ENCODE data around the gene ATXN7L1. TPM values are rescaled to one million over a fixed set of nuclear protein-coding genes. Genes with fewer than 3 reads are reported as not detected.
A peak's percentile ranks its signal among the peaks of the same experiment; 100 is the strongest.

The ATXN7L1 gene
- total RNA-seq, 4 donors from 2014 or later = 8.1 to 13.5 (median 9.1) TPM

- WGBS, 2 donors = 80 to 82% methylated on average over 11 of the region's 11 CpGs
- DNase-seq (ENCODE audit: low spot score in 2 of 2) = peak in 1 of 2 donors; percentile 20
- TF ChIP-seq, protein P1, sequence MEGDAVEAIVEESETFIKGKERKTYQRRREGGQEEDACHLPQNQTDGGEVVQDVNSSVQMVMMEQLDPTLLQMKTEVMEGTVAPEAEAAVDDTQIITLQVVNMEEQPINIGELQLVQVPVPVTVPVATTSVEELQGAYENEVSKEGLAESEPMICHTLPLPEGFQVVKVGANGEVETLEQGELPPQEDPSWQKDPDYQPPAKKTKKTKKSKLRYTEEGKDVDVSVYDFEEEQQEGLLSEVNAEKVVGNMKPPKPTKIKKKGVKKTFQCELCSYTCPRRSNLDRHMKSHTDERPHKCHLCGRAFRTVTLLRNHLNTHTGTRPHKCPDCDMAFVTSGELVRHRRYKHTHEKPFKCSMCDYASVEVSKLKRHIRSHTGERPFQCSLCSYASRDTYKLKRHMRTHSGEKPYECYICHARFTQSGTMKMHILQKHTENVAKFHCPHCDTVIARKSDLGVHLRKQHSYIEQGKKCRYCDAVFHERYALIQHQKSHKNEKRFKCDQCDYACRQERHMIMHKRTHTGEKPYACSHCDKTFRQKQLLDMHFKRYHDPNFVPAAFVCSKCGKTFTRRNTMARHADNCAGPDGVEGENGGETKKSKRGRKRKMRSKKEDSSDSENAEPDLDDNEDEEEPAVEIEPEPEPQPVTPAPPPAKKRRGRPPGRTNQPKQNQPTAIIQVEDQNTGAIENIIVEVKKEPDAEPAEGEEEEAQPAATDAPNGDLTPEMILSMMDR (IDR thresholded peaks at IDR 0.05) = no peak
- TF ChIP-seq POLR2A (IDR thresholded peaks at IDR 0.05) = no peak
- H3K4me3 ChIP-seq (ENCODE audit: low read depth, poor library complexity, severe bottlenecking) = no peak overlapping the region
- intact Hi-C loops (cut with DNase I; ENCODE audit: low total_unique reads) = no loop called here
Observed at GRCh38 chr7:105743351-105744090, 132.9 kb downstream of the ATXN7L1 start.

- intact Hi-C loops (cut with DNase I; ENCODE audit: low total_unique reads) = no loop called here
- no peak for TF ChIP-seq POLR2A (IDR thresholded peaks at IDR 0.05)
Observed at GRCh38 chr7:105742787-105743186, 133.6 kb downstream of the ATXN7L1 start.

GRCh38 chr7:105741982-105742381 is 134.4 kb downstream of the ATXN7L1 start:
- intact Hi-C loops (cut with DNase I; ENCODE audit: low total_unique reads) = loop anchor here (1.0 kb wide), 1 partner anchor 21 kb away; no protein-coding TSS in a partner anchor
- 98 to 100% methylated on average over 4 of the region's 4 CpGs for WGBS, 2 donors
- H3K4me3 ChIP-seq (ENCODE audit: low read depth, poor library complexity, severe bottlenecking) = no peak overlapping the region
- DNase-seq (ENCODE audit: low spot score in 2 of 2) = no peak
- TF ChIP-seq, protein P1 (IDR thresholded peaks at IDR 0.05) = no peak
- TF ChIP-seq POLR2A (IDR thresholded peaks at IDR 0.05) = no peak

More at GRCh38 chr7:105742787-105743186, 133.6 kb downstream of the ATXN7L1 start:
- no peak for DNase-seq (ENCODE audit: low spot score in 2 of 2)
- 78 to 80% methylated on average over 3 of the region's 3 CpGs for WGBS, 2 donors
- no peak overlapping the region for H3K4me3 ChIP-seq (ENCODE audit: low read depth, poor library complexity, severe bottlenecking)

DNA sequence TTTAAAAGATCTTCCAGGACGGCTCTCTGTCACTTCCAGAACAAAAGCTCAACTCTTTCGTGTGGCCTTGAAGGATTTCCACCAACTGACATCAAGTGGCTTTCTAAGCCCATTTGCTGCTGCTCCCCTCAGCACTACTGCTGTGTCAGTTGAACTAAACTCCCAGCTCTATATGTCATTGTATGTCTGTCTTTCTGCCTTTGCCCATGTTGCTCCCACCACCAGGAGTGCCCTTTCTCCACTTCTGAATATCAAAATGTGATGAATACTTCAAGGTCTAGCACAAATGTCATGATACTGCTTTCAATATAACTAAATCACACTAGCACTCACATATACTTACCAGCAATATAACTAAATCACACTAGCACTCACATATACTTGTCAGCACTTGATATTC is 138.3 kb downstream of the ATXN7L1 start:
- TF ChIP-seq, protein P1 (IDR thresholded peaks at IDR 0.05) = no peak
- no peak for TF ChIP-seq POLR2A (IDR thresholded peaks at IDR 0.05)
- no peak for DNase-seq (ENCODE audit: low spot score in 2 of 2)
- WGBS, 2 donors = 92 to 97% methylated on average over 2 of the region's 2 CpGs
- intact Hi-C loops (cut with DNase I; ENCODE audit: low total_unique reads) = no loop called here
- H3K4me3 ChIP-seq (ENCODE audit: low read depth, poor library complexity, severe bottlenecking) = no peak overlapping the region

- no peak for DNase-seq (ENCODE audit: low spot score in 2 of 2)
- intact Hi-C loops (cut with DNase I; ENCODE audit: low total_unique reads) = no loop called here
- TF ChIP-seq, protein P1 (IDR thresholded peaks at IDR 0.05) = no peak
- TF ChIP-seq POLR2A (IDR thresholded peaks at IDR 0.05) = no peak
- WGBS, 2 donors = 60 to 70% methylated on average over 6 of the region's 6 CpGs
- H3K4me3 ChIP-seq (ENCODE audit: low read depth, poor library complexity, severe bottlenecking) = no peak overlapping the region
Observed at GRCh38 chr7:105734233-105734632, 142.2 kb downstream of the ATXN7L1 start.

- intact Hi-C loops (cut with DNase I; ENCODE audit: low total_unique reads) = no loop called here
- no peak overlapping the region for H3K4me3 ChIP-seq (ENCODE audit: low read depth, poor library complexity, severe bottlenecking)
- TF ChIP-seq, protein P1 (IDR thresholded peaks at IDR 0.05) = no peak
- no peak for TF ChIP-seq POLR2A (IDR thresholded peaks at IDR 0.05)
- no peak for DNase-seq (ENCODE audit: low spot score in 2 of 2)
- WGBS, 2 donors = 89 to 98% methylated on average over 3 of the region's 3 CpGs
Observed at GRCh38 chr7:105731042-105731441, 145.4 kb downstream of the ATXN7L1 start.
